ENCODE measurements around the gene ZNF322.

- no peak for TF ChIP-seq CTCF (conservative IDR thresholded peaks at IDR 0.05 in 1 of 2, IDR thresholded peaks at IDR 0.05 in 1 of 2; ENCODE audit: extremely low read depth in 1 of 2, insufficient read depth in 1 of 2, low read depth in 1 of 2, low read length in 2 of 2)
- no peak for TF ChIP-seq EZH2 (IDR thresholded peaks at IDR 0.05; ENCODE audit: borderline replicate concordance, low read length)
Observed at GRCh38 chr6:26657256-26657655, 2.3 kb downstream of the ZNF322 start.

Data from mammary epithelial cell (primary cell).